SIG-M5 treated with dmso at 0.1 percent for 504 hours (cell line): ENCODE results near the gene CRACR2A.

Source experiments
- DNase-seq: peaks from one replicate; lab custom pipeline; 2025; ENCODE audit not compliant: unreplicated experiment; lab: John Stamatoyannopoulos, UW

The CRACR2A gene, protein sequence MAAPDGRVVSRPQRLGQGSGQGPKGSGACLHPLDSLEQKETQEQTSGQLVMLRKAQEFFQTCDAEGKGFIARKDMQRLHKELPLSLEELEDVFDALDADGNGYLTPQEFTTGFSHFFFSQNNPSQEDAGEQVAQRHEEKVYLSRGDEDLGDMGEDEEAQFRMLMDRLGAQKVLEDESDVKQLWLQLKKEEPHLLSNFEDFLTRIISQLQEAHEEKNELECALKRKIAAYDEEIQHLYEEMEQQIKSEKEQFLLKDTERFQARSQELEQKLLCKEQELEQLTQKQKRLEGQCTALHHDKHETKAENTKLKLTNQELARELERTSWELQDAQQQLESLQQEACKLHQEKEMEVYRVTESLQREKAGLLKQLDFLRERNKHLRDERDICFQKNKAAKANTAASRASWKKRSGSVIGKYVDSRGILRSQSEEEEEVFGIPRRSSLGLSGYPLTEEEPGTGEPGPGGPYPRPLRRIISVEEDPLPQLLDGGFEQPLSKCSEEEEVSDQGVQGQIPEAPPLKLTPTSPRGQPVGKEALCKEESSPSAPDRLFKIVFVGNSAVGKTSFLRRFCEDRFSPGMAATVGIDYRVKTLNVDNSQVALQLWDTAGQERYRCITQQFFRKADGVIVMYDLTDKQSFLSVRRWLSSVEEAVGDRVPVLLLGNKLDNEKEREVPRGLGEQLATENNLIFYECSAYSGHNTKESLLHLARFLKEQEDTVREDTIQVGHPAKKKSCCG

DNA sequence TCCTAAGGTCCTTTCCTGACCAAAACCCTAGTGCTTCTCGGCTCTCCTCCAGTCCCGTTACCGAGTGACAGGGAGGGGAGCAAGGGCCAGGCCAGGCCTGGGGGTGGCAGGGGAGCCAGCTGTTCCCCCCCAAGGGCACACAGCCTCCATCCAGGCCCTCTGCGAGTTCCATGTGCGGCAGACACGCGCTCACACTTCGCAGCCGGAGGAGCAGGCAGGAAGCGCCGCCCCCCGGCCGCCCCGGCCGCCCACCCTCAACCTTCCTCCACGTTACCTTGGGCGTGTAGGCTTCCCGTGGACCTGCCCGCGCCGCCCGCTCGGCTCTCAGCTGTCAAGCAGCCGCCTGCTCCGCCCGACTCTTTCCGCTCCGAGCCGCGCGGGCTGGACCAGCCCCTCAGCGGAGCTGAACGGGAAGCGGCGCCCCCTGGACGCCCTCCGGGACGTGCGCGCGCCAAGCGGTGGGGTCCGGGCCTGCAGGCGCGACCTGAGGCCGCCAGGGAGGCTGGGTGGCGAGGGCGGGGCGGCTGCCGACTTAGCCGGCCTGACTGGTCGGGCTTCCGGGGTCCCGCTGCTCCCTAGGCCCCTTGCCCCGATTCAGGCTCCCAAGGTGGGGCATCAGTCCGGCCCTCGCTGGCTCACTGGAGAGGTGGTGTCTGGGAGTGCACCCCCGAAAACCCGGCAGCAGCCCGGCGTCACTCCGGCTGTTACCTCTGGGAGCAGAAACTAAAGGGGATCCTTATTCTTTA is at the start of gene CRACR2A:
TSS of gene CRACR2A (minus strand) at position 369 of the 746 bp plus-strand sequence. CDS start 56,110 bp downstream, outside the sequence.
- DNase-seq = peak; percentile 70

DNA sequence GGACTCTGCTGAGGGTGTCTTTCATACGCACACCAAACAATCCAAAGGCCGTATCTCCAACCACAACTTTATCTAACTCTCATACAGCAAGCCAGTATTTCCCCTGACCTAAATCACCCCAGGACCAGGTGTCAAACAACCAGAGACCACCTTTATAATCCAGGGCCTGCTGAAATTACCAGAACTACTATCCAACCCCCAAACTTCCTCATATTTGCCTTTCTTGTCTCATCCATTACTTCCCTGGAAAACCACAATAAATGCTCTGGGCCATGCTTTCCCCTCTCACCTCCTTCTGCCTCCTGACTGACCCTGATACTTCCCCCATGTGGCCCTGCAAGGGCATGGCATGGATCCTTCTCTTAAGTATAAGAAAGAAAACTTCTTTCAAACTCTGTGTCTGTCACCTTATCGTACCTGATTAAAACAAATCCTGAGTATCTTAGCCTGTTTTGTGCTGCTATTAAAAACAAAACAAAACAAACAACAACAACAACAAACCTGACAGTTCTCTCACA is 44.7 kb upstream of the CRACR2A start:
- DNase-seq = no peak

DNA sequence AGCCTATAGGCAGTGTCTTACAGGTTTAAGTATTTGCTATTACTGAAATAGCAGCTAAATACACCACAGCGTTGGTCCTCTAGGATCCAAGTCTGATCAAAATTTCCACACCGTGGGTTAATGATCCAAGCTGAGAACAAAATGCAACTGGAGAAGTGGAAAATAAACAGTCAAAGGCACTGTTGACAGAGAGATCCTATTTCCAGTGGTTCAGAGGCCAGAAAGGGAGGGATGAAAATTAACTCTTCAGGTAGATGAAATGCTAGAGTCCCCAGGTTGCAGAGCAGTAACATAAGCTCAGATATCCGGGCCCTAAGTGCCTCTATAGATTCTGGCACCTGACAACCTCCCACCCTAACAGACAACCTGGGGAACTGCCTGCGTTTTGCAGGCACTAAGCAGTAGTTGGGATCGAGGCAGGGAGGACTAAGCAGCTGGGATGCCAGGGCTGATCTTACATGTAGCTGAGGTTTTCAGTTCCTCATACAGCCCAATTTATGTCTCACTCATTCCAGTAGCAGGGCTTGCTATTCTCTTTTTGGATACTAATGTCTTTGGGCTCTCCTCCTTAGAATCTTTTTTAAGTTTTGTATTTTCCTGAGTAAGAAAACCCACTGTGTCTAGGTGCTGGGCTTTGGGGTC is 42.7 kb upstream of the CRACR2A start:
- DNase-seq = no peak

DNA sequence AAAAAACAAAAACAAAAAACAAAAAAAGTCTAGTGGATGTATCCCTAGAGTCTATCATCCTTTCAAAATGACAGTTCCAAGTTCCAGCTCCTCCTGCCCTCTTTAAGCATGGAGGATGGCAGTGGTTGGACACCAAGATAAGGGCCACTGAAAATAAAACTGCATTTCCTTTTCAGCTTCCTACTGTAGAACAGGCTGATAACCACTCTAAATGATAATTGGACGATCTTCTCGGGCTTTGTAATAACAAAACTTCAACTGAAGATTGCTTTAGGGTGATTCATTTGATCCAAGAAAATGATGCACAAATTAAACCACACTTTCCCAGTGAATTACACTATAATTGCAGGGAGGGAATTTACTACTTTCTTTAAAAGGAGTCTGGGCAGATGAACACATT is 42.2 kb upstream of the CRACR2A start:
- no peak for DNase-seq

DNA sequence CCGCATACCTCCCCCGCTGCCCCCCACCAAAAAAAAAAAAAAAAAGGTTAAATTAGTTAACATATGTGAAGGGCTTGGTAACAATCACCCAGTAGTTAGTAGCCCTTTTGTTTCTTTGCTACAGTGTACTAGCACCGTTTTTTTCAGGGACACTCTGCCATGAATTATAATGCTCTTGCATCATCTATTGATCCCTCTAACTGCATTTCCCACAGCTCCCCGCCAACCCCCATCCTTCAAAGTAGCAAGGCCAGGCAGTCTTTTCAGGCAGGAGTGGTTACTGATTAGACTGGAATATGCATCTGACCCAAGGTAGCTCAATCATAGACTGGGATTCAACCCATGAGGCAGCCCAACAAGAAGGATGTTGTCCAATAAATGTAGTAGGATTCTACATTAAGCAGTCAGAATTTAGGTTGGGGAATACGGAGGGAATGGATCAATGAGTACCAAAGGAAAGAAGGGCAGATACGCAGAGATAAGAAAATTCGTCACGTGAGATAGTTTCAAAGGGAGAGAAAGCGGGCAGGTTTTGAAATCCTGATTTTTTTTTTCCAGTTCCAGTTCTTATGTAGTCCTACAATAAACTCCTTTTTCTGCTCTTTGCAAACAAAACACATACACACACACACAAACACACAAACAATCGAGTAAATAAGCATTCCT is 39.8 kb upstream of the CRACR2A start:
- DNase-seq = no peak

DNA sequence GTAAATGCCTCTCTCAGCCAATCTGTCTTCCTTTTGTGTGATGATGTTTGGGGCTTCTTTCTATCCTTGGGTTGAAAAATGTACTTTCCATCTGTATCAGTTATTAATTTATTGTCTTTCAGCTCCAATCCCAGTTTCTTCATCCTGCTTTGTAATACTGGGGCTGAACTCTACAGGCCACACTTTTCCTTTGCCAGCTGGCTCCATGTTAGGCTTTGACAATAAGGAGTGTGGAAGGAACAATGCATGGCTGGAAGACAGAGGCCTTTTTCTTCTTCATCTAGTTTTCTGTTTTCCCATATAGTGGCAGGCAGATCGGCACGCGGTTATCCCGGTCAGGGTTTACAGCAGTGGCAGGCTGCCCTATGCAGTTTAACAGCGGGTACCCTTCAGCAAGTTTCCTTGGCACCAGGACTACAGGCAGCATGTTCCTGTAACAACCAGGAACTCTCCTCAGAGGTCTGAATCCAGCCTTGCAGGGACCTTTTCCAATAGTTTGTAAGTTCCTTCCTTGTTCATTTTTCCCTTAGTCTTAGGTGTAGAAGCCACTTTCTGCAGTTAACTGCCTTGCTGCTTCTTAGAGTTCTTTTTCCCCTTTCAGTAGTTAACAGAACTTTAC is 38.5 kb upstream of the CRACR2A start:
- DNase-seq = no peak

DNA sequence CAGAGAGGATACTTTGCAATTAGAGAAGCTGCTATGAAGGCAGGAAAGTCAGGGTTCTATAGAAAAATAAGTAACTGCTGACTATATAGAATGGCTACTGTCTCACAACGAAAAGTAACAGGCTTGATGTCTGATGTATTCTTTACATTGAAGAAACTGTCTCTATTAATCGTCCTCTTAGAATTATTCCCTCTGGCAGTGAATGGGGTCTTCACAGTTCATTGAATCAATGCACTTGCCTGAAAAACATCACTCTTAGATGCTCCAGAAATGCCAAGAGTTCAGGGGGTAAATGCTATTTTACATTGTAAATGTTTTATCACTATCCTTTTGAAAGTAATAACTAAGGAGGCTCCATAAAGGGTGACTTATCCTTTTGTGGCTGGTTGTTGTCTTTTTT is 37.7 kb upstream of the CRACR2A start:
- no peak for DNase-seq

DNA sequence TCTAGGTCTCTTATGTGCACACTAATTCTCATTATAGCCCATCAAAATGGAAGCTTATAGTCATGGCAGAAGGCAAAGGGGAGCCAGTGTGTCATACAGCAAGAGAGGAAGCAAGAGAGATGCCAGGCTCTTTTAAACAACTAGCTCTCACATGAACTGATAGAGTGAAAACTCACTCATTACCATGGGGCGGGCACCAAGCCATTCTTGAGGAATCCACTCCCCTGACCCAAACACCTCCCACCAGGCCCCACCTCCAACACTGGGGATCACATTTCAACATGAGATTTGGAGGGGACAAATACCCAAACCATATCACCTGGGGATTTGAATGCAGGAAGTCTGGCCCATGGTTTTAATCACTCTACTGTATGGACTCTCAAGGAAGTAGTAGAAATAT is 36.9 kb upstream of the CRACR2A start:
- DNase-seq = no peak

DNA sequence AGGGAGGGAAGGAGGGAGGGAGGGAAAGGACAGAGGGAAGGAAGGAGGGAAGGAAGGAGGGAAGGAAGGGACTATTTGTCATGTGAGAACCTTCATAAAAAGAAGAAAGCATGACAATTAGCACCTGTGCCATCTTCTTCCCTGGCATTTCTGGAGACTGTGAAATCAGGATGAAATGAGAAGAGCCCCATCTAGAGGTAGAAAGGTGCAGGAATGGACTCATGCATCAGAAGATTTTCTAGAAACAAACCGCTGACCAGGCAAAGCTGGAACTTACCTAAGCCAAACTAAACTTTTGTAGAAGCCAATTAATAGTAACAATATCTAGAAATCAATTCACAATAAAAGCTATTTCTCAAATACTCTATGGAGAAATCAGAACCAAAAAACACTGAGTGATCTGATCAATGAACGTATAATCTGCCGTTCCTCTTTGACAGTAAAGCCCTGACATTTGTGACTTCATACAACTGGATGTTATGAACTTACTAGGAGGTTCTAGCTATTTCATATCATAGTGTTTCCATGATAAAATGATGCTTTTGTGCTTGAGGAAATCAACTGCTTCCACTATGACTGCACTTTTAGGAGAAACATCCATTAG is 24.4 kb upstream of the CRACR2A start:
- peak; percentile 63 for DNase-seq

DNA sequence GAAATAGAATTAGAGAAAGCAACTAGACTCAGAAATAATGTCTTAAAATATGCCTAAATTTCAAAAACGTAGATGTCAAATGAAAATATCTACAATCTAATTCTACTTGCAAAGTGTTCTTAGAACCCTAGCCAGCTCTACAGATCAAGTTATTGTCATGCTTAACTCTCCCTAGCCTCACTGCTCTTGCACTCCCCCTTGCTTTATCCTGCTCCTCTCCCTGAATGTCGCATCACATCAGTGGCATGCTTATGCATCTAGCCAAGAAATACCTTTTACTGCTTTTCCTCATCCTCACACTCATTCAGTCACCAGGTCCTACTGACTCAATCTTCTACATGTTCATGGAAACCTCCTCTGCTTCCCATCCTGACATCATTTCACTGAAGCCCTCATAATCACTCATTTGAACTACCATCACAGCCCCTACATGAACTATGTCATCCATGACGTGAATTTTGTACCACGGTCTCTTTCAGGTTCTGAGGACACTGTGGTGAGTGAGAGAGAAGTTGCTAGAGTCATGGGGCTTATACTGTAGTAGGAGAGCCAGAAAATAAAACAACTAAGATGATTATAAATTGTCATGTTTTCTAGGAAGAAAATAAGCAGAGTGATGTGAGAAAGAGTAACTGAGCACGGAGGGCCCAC is 22.6 kb upstream of the CRACR2A start:
- no peak for DNase-seq

DNA sequence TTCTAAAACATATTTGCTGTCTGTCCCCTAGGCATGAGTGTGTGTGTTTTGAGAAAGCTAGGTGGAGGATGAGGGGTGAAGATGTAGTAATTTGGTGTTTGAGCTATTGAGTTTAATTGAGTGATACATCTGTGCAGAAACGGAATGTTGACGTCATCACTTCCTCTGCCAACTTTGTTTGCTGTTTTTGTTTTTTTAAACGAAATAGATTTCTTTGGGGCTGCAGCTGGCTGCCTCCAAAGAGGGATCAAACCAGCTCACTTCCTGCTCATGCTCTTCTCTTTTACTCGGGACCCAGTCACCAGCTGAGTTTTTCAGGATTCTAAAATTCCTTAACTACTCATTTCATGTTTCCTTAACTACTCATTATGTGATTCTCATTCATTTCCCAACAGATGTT is 19.5 kb upstream of the CRACR2A start:
- DNase-seq = no peak

DNA sequence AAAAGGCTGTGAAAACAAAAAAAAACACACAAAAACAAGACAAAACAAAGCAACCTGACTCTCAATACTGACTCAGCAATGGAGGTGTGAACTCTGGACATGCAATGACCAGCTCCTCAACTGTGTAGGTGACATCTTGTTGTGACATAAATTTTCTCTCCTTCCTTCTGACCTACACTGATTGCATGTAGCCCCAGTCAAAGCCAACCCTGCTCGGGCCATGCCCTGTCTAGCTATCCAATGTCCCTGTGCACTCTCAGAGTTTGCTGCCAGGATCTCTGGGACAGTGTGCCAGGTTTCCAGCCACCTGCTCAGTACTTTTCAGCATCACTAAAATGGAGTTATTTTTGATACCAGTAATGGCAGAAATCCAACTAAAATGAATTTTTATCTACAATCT is 18.9 kb upstream of the CRACR2A start:
- no peak for DNase-seq

DNA sequence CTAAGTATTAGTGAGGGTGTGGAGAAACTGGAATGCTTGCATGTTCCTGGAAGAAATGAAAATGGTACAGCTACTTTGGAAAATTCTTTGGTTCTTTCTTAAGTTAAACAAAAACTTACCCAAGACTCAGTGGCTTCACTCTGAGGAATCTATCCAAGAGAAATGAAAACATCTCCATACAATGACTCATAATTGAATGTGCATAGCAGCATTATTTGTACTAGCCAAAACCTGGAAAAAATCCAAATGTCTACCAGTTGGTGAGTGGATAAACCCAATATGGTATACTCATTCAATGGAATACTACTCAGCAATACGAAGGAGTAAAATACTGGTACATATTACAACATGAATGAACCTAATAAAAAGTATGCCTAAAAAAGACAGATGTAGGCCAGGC is 18.0 kb upstream of the CRACR2A start:
- no peak for DNase-seq

DNA sequence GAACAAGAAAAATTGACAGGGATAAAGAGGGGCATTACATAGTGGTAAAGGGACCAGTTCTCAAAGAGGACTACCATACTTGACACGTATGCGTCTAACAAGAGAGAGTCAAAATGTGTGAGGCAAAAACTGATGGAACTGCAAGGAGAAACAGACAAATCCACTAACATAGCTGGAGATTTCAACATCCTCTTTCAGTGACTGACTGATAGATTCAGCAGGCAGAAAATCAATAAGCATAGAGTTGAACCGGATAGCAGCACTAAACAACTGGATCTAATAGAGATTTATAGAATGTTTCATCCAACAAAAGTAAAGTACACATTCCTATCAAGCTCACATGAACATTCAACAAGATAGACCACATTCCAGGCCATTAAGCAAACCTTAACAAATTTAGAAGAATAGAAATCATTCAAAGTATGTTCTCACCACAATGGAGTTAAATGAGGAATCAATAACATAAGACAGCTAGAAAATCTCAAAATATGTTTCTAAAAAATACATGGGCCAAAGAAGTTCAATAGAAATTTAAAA is 16.1 kb upstream of the CRACR2A start:
- DNase-seq = no peak

DNA sequence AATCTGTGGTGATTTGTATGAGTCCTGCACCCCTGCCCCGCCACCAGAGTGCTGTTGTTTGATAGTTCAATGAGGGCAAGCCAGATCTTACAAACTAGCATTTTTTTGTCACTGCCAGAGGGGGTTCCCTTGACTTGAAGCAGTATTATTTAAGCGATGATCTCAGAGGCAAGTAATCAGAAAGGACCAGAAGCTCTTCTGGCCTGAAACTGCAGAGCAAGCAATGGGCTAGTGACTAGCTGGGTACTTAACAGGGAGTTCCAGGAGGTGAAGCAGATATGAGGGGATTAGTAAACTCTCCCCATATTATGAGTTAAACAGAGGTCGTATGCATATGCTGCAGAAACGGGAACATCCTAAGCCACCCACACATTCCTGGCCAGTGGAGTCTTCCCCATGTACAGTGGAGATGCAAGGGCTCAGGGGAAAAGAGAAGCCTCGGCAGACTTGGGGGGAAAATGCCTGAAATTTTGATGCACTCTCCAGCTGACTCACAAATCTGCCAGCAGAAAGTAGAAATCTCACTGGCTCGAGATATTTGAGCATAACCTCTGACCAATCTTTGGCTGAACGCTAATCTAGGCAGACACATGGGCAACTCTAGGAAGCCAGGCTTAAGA is 8.3 kb upstream of the CRACR2A start:
- DNase-seq = no peak

DNA sequence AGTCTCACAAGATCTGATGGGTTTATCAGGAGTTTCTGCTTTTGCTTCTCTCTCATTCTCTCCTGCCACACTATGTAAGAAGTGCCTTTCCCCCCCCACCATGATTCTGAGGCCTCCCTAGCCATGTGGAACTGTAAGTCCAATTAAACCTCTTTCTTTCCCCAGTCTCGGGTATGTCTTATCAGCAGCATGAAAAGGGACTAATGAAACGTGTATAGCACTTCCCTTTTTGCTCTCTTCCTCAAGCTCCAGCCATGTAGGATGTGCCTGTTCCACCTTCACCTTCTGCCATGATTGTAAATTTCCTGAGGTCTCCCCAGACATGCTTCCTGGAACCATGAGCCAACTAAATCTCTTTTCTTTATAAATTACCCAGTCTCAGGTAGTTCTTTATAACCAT is 7.0 kb upstream of the CRACR2A start:
- DNase-seq = no peak

DNA sequence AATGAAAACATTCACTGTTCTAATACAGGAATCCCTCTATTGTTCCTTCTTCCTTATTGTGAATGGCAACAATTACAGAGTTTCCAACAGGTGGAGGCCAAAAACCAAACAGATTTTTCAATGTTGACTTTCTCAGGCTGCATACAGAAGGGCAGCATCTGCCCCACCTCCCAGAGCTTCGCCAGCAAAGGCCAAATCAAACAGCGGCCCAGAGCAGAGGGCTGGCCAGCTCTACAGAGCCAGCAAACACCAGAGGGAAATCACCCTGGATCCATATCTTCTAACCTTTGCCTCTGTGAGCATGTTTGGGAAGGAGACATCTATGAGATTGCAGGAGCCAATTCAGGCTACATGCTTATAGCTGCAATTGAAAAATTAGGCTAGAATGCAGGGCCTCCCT is 4.4 kb upstream of the CRACR2A start:
- DNase-seq = no peak

DNA sequence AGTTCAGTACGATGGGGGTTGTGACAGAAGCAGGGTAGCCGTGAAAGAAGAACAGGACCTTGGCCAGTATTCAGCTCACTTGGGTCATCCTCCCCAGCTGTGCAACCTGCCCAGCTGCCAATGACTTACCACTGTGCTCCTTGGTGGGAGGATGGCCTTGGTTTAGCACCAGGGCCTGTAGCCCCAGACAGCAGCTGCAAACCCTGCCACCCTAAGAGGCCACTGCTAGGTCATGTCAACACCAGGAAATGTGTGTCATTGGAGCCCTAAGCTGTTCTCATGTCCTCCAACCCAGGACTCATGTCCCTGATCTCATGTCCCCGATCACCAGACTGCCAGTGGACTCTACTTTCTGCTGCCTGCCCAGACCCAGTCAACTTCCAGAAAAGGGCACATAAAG is 3.0 kb upstream of the CRACR2A start:
- DNase-seq = no peak
